Measurements from ENCODE around the gene DYNC2H1. TPM values are rescaled to one million over a fixed set of nuclear protein-coding genes. Genes with fewer than 3 reads are reported as not detected.

Gene DYNC2H1
- total RNA-seq, 1 donor from 2014 or later = 7.1 TPM

GRCh38 chr11:103071008-103071407, 38.2 kb upstream of the DYNC2H1 start:
- Histone ChIP-seq H3K4me1 (no peaks in the 10 kb centered on the region), H3K27ac (no peak overlapping the region), H3K9me3 (no peaks in the 10 kb centered on the region), H3K4me3 (no peak overlapping the region), H3K27me3 (no peaks in the 10 kb centered on the region), H3K36me3 (peaks cover 4 to 7% of the 10 kb centered on the region in 2 donors)
- intact Hi-C loops (cut with DNase I) = no loop called here
- DNase-seq (ENCODE audit: low spot score in 2 of 2) = no peak
- TF ChIP-seq, protein P1, sequence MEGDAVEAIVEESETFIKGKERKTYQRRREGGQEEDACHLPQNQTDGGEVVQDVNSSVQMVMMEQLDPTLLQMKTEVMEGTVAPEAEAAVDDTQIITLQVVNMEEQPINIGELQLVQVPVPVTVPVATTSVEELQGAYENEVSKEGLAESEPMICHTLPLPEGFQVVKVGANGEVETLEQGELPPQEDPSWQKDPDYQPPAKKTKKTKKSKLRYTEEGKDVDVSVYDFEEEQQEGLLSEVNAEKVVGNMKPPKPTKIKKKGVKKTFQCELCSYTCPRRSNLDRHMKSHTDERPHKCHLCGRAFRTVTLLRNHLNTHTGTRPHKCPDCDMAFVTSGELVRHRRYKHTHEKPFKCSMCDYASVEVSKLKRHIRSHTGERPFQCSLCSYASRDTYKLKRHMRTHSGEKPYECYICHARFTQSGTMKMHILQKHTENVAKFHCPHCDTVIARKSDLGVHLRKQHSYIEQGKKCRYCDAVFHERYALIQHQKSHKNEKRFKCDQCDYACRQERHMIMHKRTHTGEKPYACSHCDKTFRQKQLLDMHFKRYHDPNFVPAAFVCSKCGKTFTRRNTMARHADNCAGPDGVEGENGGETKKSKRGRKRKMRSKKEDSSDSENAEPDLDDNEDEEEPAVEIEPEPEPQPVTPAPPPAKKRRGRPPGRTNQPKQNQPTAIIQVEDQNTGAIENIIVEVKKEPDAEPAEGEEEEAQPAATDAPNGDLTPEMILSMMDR (IDR thresholded peaks at IDR 0.05) = no peak

DNA sequence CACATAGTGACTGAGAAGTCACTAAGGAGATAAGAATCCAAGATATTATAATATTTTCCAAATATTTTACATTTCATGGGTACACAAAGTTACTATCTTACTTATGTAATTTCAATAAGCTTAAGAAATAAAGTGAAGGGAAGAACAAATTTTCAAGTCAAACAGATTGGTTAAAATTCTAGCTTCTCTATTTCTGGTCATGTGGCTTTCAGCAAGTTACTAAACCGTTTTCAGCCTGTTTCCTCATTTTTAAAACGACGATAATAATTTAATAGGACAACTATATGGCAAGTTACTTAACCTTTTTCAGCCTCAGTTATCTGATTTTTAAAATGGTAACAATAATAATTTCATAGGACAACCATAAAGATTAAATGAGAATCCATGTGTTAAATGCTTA, 32.9 kb upstream of the DYNC2H1 start:
- TF ChIP-seq, protein P1 (IDR thresholded peaks at IDR 0.05) = no peak
- intact Hi-C loops (cut with DNase I) = no loop called here

GRCh38 chr11:103077554-103077953, 31.7 kb upstream of the DYNC2H1 start:
- no peaks in the 10 kb centered on the region for H3K27me3 ChIP-seq
- H3K4me1 ChIP-seq = no peaks in the 10 kb centered on the region
- peaks cover 27 to 53% of the 10 kb centered on the region in 2 donors for H3K36me3 ChIP-seq
- H3K4me3 ChIP-seq = no peak overlapping the region
- H3K9me3 ChIP-seq = no peaks in the 10 kb centered on the region
- TF ChIP-seq, protein P1 (IDR thresholded peaks at IDR 0.05) = no peak
- DNase-seq (ENCODE audit: low spot score in 2 of 2) = no peak
- H3K27ac ChIP-seq = no peak overlapping the region
- intact Hi-C loops (cut with DNase I) = no loop called here

More for the DNA sequence above, 32.9 kb upstream of the DYNC2H1 start:
- Histone ChIP-seq H3K4me3 (no peak overlapping the region), H3K27me3 (no peaks in the 10 kb centered on the region), H3K36me3 (peaks cover 23 to 46% of the 10 kb centered on the region in 2 donors), H3K27ac (no peak overlapping the region), H3K9me3 (no peaks in the 10 kb centered on the region), H3K4me1 (no peaks in the 10 kb centered on the region)
- no peak for DNase-seq (ENCODE audit: low spot score in 2 of 2)

- no peaks in the 10 kb centered on the region for H3K27me3 ChIP-seq
Measured at GRCh38 chr11:103078710-103079109, 30.5 kb upstream of the DYNC2H1 start.

DNA sequence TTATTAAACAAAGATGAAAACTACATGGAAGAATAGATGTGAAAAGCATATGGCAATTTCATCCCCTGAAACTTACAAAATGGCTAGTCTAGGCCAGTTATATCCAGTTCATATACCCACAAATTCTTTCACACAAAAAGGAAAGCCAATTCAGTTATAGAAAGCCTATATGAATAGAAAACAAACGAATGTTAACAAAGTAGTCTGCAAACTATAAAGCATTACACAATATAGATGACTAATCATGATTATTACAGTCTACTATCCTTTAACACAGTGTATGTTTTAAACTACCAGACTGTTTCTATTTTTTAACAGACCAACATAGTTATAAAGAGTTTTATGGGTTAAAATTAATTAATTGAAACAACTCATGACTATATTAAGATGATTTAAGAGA, 29.4 kb upstream of the DYNC2H1 start:
- Histone ChIP-seq H3K9me3 (no peaks in the 10 kb centered on the region), H3K36me3 (peaks cover 29 to 59% of the 10 kb centered on the region in 2 donors), H3K27me3 (no peaks in the 10 kb centered on the region), H3K4me1 (no peaks in the 10 kb centered on the region), H3K4me3 (no peak overlapping the region), H3K27ac (no peak overlapping the region)
- DNase-seq (ENCODE audit: low spot score in 2 of 2) = no peak
- TF ChIP-seq, protein P1 (IDR thresholded peaks at IDR 0.05) = no peak
- intact Hi-C loops (cut with DNase I) = no loop called here

More at GRCh38 chr11:103078710-103079109, 30.5 kb upstream of the DYNC2H1 start:
- no peak overlapping the region for H3K27ac ChIP-seq
- TF ChIP-seq, protein P1 (IDR thresholded peaks at IDR 0.05) = no peak
- no peaks in the 10 kb centered on the region for H3K4me1 ChIP-seq
- no peak for DNase-seq (ENCODE audit: low spot score in 2 of 2)
- no peak overlapping the region for H3K4me3 ChIP-seq
- intact Hi-C loops (cut with DNase I) = no loop called here
- no peaks in the 10 kb centered on the region for H3K9me3 ChIP-seq
- peaks cover 29 to 53% of the 10 kb centered on the region in 2 donors for H3K36me3 ChIP-seq

Measured in ascending aorta (tissue), 2 donors.